Tibial artery (tissue), 4 donors: Measurements from ENCODE around the gene L3MBTL3.

Experiments used
- DNase-seq, 2 donors: peaks; one replicate each; pipeline ENCODE4 v3.0.0-alpha.2; 2019
- H3K27ac ChIP-seq, 2 donors: fragments of 200-600 bp; sonication (generic) in 1 of 2; 1 replicate in 1 of 2; 2 replicates in 1 of 2; pipeline ENCODE4 v1.5.1; 2018 to 2019; ENCODE audit warnings: mild to moderate bottlenecking in 1 of 2
- H3K27me3 ChIP-seq, 2 donors: fragments of 200-600 bp; sonication (generic) in 1 of 2; one replicate each; pipeline versions ENCODE4 v1.5.1 to v1.6.0; 2016 to 2019
- H3K36me3 ChIP-seq, 3 donors: fragments of 200-600 bp; sonication (generic) in 2 of 3; one replicate each; pipeline ENCODE4 v1.5.1; 2016 to 2019; ENCODE audit warnings: mild to moderate bottlenecking in 2 of 3
- H3K4me1 ChIP-seq, 4 donors: fragments of 200-600 bp; sonication (generic) in 2 of 4; 1 replicate in 3 of 4; 2 replicates in 1 of 4; pipeline ENCODE4 v1.5.1; 2016 to 2019
- H3K4me3 ChIP-seq, 2 donors: fragments of 200-600 bp; sonication (generic) in 1 of 2; 1 replicate in 1 of 2; 2 replicates in 1 of 2; pipeline ENCODE4 v1.5.1; 2018 to 2019; ENCODE audit warnings: mild to moderate bottlenecking in 2 of 2
- H3K9me3 ChIP-seq, 3 donors: fragments of 200-600 bp; sonication (generic) in 1 of 3; one replicate each; pipeline ENCODE4 v1.5.1; 2016 to 2019
- CTCF ChIP-seq, 2 experiments: fragments of 200-600 bp in 1 of 2; fragments of 450-650 bp in 1 of 2; IDR thresholded peaks; one replicate each; pipeline ENCODE4 v1.5.1; 2017 to 2019; ENCODE audit warnings: antibody characterized with exemption in 2 of 2, mild to moderate bottlenecking in 1 of 2, moderate library complexity in 1 of 2
- intact Hi-C: fragments of 100-400 bp; cut with DNase I; formaldehyde crosslinking; loops from one replicate; pipeline ENCODE4 v1.15.0; 2023; ENCODE audit warnings: low total_unique reads

Gene L3MBTL3

GRCh38 chr6:130075879-130076460 is 57.6 kb downstream of the L3MBTL3 start:
- H3K9me3 ChIP-seq = no peaks in the 10 kb centered on the region
- no peak for TF ChIP-seq CTCF (IDR thresholded peaks at IDR 0.05)
- no peaks in the 10 kb centered on the region for H3K4me1 ChIP-seq
- H3K27me3 ChIP-seq = no peaks in the 10 kb centered on the region
- H3K36me3 ChIP-seq = peaks cover 7 to 15% (median 9%) of the 10 kb centered on the region in 3 donors
- DNase-seq = no peak
- intact Hi-C loops = no loop called here
- no peak overlapping the region for H3K27ac ChIP-seq
- no peak overlapping the region for H3K4me3 ChIP-seq

- Histone ChIP-seq H3K9me3 (no peaks in the 10 kb centered on the region), H3K4me3 (no peak overlapping the region), H3K4me1 (no peaks in the 10 kb centered on the region), H3K27ac (no peak overlapping the region), H3K36me3 (peaks cover 6 to 15% (median 9%) of the 10 kb centered on the region in 3 donors), H3K27me3 (no peaks in the 10 kb centered on the region)
- DNase-seq = no peak
- no peak for TF ChIP-seq CTCF (IDR thresholded peaks at IDR 0.05)
- intact Hi-C loops = no loop called here
Observed at GRCh38 chr6:130076512-130076911, 58.1 kb downstream of the L3MBTL3 start.

DNA sequence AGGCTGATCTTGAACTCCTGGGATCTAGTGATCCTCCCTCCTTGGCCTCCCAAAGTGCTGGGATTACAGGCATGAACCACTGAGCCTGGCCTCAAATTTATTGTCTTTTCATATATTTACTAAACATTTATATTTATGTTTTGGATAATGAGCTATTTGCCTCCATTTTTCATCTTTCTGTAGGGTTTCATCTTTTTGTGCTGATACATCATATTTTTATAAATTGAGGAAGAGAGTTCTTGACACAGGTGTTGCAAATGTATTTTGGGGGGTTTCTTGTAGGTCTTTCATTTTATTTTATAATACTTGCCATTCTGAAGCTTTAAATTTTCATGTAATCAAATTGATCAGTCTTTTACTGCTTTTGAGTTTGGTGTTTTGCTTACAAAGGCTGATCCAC is 72.4 kb downstream of the L3MBTL3 start:
- Histone ChIP-seq H3K4me1 (no peaks in the 10 kb centered on the region), H3K27me3 (no peaks in the 10 kb centered on the region), H3K9me3 (no peaks in the 10 kb centered on the region), H3K36me3 (peaks cover 4 to 13% (median 6%) of the 10 kb centered on the region in 3 donors), H3K27ac (no peak overlapping the region), H3K4me3 (no peak overlapping the region)
- intact Hi-C loops = no loop called here
- no peak for DNase-seq
- TF ChIP-seq CTCF (IDR thresholded peaks at IDR 0.05) = no peak

GRCh38 chr6:130093546-130093945 is 75.2 kb downstream of the L3MBTL3 start:
- DNase-seq = no peak

DNA sequence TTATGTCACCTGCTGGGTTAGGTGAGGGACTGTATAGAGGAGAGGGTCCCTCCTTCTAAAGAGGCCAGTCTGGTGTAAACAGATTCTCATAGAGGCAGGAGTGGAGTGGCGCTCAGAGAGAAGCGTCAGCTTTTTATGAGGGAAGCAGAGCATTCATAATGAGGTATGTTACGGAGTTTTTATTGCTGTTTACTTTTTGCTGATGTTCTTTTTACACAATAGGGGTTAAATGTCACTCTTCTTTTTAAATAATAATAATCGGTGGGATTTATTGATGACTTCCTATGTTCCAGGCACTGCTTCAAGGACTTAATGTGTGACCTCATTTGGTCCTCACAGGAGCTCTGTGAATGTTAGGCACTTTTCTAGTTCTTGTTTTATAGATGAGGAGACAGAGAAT is 79.9 kb downstream of the L3MBTL3 start:
- H3K27me3 ChIP-seq = no peaks in the 10 kb centered on the region
- H3K36me3 ChIP-seq = peaks cover 4 to 24% (median 6%) of the 10 kb centered on the region in 3 donors
- H3K27ac ChIP-seq = no peak overlapping the region
- TF ChIP-seq CTCF (IDR thresholded peaks at IDR 0.05) = no peak
- H3K4me3 ChIP-seq = no peak overlapping the region
- H3K4me1 ChIP-seq = no peaks in the 10 kb centered on the region
- DNase-seq = no peak
- intact Hi-C loops = no loop called here
- no peaks in the 10 kb centered on the region for H3K9me3 ChIP-seq

More at GRCh38 chr6:130093546-130093945, 75.2 kb downstream of the L3MBTL3 start:
- no peak overlapping the region for H3K27ac ChIP-seq
- no peaks in the 10 kb centered on the region for H3K4me1 ChIP-seq
- H3K4me3 ChIP-seq = no peak overlapping the region
- intact Hi-C loops = no loop called here
- no peaks in the 10 kb centered on the region for H3K27me3 ChIP-seq
- H3K36me3 ChIP-seq = peaks cover 4 to 17% (median 6%) of the 10 kb centered on the region in 3 donors
- no peak for TF ChIP-seq CTCF (IDR thresholded peaks at IDR 0.05)
- no peaks in the 10 kb centered on the region for H3K9me3 ChIP-seq

GRCh38 chr6:130099119-130099518 is 80.7 kb downstream of the L3MBTL3 start:
- H3K27ac ChIP-seq = no peak overlapping the region
- H3K4me1 ChIP-seq = no peaks in the 10 kb centered on the region
- H3K36me3 ChIP-seq = peaks cover 4 to 23% (median 4%) of the 10 kb centered on the region in 3 donors
- no peak for DNase-seq
- H3K27me3 ChIP-seq = no peaks in the 10 kb centered on the region
- no peak overlapping the region for H3K4me3 ChIP-seq
- intact Hi-C loops = no loop called here
- no peaks in the 10 kb centered on the region for H3K9me3 ChIP-seq
- TF ChIP-seq CTCF (IDR thresholded peaks at IDR 0.05) = no peak
